GM18861 (cell line): Measurements from ENCODE around the gene GPER1.
"Not testable (repeated sequence)": the region's sequence is repeated elsewhere in the genome, so short reads cannot be mapped to it uniquely, and the experiment has no call there.

Source experiments
- ATAC-seq: cut with Tn5 transposase; IDR thresholded peaks from one replicate; pipeline ENCODE4 v1.9.1; 2021; ENCODE audit not compliant: unreplicated experiment

GPER1 gene

GRCh38 chr7:1087952-1088920, at the start of gene GPER1:
GPER1 (plus strand) TSS chr7:1088113; CDS start chr7:1091729, 3,616 bp downstream.
- no peak for ATAC-seq

GRCh38 chr7:1040233-1040632, 47.7 kb upstream of the GPER1 start:
- ATAC-seq: not testable (repeated sequence)

- no peak for ATAC-seq
Observed at GRCh38 chr7:1040790-1041189, 47.1 kb upstream of the GPER1 start.

GRCh38 chr7:1041551-1042491, 46.1 kb upstream of the GPER1 start:
- no peak for ATAC-seq

GRCh38 chr7:1042492-1042833, 45.5 kb upstream of the GPER1 start:
- no peak for ATAC-seq

GRCh38 chr7:1043552-1044188, 44.2 kb upstream of the GPER1 start:
- ATAC-seq: no peak

- ATAC-seq: peak; percentile 73
Observed at GRCh38 chr7:1044189-1045068, 43.5 kb upstream of the GPER1 start, which contains the start of gene GPR146. GPR146 (plus strand) TSS chr7:1044546; CDS start chr7:1057516, 12,970 bp downstream.

- no peak for ATAC-seq
Observed at GRCh38 chr7:1045069-1046063, 42.5 kb upstream of the GPER1 start.

GRCh38 chr7:1046722-1047679, 40.9 kb upstream of the GPER1 start:
- no peak for ATAC-seq

GRCh38 chr7:1049006-1049741, 38.7 kb upstream of the GPER1 start:
- no peak for ATAC-seq

GRCh38 chr7:1049801-1050200, 38.1 kb upstream of the GPER1 start:
- no peak for ATAC-seq

GRCh38 chr7:1050254-1050906, 37.5 kb upstream of the GPER1 start:
- no peak for ATAC-seq

GRCh38 chr7:1050956-1051690, 36.8 kb upstream of the GPER1 start:
- no peak for ATAC-seq

GRCh38 chr7:1052031-1052818, 35.7 kb upstream of the GPER1 start:
- ATAC-seq: no peak

GRCh38 chr7:1053002-1053411, 34.9 kb upstream of the GPER1 start:
- no peak for ATAC-seq
